Measurements from ENCODE around the gene CDKL1.

The CDKL1 gene

DNA sequence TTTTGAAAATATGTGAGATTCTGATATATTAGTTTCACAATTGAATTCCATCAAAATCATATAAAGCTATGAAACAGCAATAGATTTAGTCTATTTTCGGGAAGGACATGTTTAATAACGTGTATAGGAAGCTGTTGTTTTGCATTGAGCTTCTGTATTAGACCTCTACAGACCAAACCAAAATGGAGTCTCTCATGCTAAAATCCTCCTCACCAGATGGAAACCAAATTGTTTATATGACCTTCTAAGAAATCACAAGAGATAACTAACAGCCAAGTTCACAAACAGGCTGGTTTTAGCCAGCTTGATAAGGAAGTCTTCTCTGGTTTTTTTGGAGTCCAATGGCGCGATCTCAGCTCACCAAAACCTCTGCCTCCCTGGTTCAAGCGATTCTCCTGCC is 108.5 kb downstream of the CDKL1 start:
- no peak for DNase-seq (ENCODE audit: extremely low read depth in 1 of 2, low read depth in 1 of 2)

DNA sequence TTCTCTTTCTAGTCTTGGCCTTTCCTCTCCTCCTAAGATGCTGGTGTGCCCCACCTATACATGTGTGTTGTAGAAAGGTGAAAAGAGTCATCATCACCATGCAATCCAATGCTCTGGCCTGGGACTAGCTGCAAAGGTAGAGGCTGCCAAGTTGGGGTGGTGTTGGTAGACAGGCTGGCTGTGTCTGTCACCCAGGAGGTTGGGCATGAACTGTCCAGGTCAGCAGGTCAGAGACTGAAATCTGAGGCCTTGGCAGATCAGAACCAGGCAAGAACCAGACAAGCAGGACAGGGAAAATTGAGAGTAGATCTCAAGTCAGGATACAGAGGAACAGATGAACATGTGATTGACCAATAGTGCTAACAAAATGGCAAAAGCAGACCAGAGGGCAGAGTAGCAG is 110.8 kb downstream of the CDKL1 start:
- no peak for DNase-seq (ENCODE audit: extremely low read depth in 1 of 2, low read depth in 1 of 2)
